GM12892 (cell line): Measurements from ENCODE around the gene LINC00632.

Experiments
- POLR2A ChIP-seq: IDR thresholded peaks from 2 replicates; pipeline ENCODE4 v1.6.1; 2011; ENCODE audit warnings: low read depth, low read length, control low read depth
- POLR2AphosphoS5 ChIP-seq: IDR thresholded peaks from 2 replicates; pipeline ENCODE4 v1.6.1; 2011; ENCODE audit warnings: low read depth, low read length, control low read depth

GRCh38 chrX:140766024-140766611, 56.6 kb downstream of the LINC00632 start:
- TF ChIP-seq POLR2A (no peak), POLR2AphosphoS5 (no peak)
